HepG2 (cell line): ENCODE data around the gene FXYD5. TPM values are rescaled to one million over a fixed set of nuclear protein-coding genes. Genes with fewer than 3 reads are reported as not detected.

Experiments used
- CC2D1A ChIP-seq: sonication (generic); formaldehyde crosslinking; IDR thresholded peaks from 2 replicates; pipeline ENCODE4 v1.8.1; 2023; ENCODE audit warnings: mild to moderate bottlenecking, missing genetic modification reagents
- HOXA3 ChIP-seq: sonication (generic); formaldehyde crosslinking; IDR thresholded peaks from 2 replicates; pipeline ENCODE4 v1.5.0; 2020; ENCODE audit warnings: missing genetic modification reagents
- RXRB ChIP-seq: IDR thresholded peaks from 2 replicates; pipeline ENCODE4 v1.6.1; 2016; ENCODE audit warnings: borderline replicate concordance, missing genetic modification reagents, missing compliant biosample characterization
- ZMYM3 ChIP-seq: sonication (generic); formaldehyde crosslinking; IDR thresholded peaks from 2 replicates; pipeline ENCODE4 v1.5.1; 2020; ENCODE audit warnings: mild to moderate bottlenecking, missing genetic modification reagents
- polyA plus RNA-seq, 8 experiments: library from polyadenylated mRNA; depleted of rRNA in 3 of 8; stranded (reverse) in 7 of 8; unstranded in 1 of 8; fragments of >200 nt; fragmentation: Illumina TruSeq in 4 of 8; extraction: Trizol in 4 of 8; gene quantifications; 2 replicates each; pipeline versions ENCODE4 v1.2.1 to v1.2.3, GENCODE V29; 2011 to 2016; ENCODE audit warnings: low read depth in 4 of 8, missing spikeins in 1 of 8, mixed read lengths in 1 of 8; ENCODE audit not compliant: insufficient read depth in 1 of 8
- total RNA-seq, 5 experiments: library from RNA; depleted of rRNA; stranded (reverse); fragments of >200 nt; fragmentation: Illumina TruSeq; extraction: Trizol; gene quantifications; 2 replicates each; pipeline ENCODE4 v1.2.3, GENCODE V29; 2016; ENCODE audit warnings: low read depth in 1 of 5
- TF ChIP-seq, protein P1 (sequence below): sonication (generic); formaldehyde crosslinking; IDR thresholded peaks from 2 replicates; pipeline ENCODE4 v1.4.0; 2020; ENCODE audit warnings: mild to moderate bottlenecking, missing genetic modification reagents
- TF ChIP-seq, protein P2 (sequence below), 2 experiments: sonication (generic) in 1 of 2; formaldehyde crosslinking in 1 of 2; IDR thresholded peaks; 2 replicates each; pipeline versions ENCODE4 v1.6.1 to v1.9.0; 2014 to 2022; ENCODE audit warnings: antibody characterized with exemption in 1 of 2, borderline replicate concordance in 1 of 2, inconsistent platforms in 1 of 2, low read depth in 1 of 2, missing genetic modification reagents in 1 of 2
- TF ChIP-seq, protein P3 (sequence below): sonication (generic); formaldehyde crosslinking; IDR thresholded peaks from 2 replicates; pipeline ENCODE4 v1.4.0; 2020; ENCODE audit warnings: missing genetic modification reagents, borderline replicate concordance
- TF ChIP-seq, protein P4 (sequence below): sonication (generic); formaldehyde crosslinking; IDR thresholded peaks from 2 replicates; pipeline ENCODE4 v1.5.0; 2020; ENCODE audit warnings: mild to moderate bottlenecking, missing genetic modification reagents, moderate library complexity
- TF ChIP-seq, protein P5 (sequence below): sonication (generic); formaldehyde crosslinking; IDR thresholded peaks from 2 replicates; pipeline ENCODE4 v1.4.0; 2020; ENCODE audit warnings: mild to moderate bottlenecking, missing genetic modification reagents

FXYD5 gene
- total and polyA plus RNA-seq, 2 of the 13 experiments (the other 11 are each of a cell fraction or from before 2014, with no cell fraction given) = 0.65 TPM; not detected in 1

DNA sequence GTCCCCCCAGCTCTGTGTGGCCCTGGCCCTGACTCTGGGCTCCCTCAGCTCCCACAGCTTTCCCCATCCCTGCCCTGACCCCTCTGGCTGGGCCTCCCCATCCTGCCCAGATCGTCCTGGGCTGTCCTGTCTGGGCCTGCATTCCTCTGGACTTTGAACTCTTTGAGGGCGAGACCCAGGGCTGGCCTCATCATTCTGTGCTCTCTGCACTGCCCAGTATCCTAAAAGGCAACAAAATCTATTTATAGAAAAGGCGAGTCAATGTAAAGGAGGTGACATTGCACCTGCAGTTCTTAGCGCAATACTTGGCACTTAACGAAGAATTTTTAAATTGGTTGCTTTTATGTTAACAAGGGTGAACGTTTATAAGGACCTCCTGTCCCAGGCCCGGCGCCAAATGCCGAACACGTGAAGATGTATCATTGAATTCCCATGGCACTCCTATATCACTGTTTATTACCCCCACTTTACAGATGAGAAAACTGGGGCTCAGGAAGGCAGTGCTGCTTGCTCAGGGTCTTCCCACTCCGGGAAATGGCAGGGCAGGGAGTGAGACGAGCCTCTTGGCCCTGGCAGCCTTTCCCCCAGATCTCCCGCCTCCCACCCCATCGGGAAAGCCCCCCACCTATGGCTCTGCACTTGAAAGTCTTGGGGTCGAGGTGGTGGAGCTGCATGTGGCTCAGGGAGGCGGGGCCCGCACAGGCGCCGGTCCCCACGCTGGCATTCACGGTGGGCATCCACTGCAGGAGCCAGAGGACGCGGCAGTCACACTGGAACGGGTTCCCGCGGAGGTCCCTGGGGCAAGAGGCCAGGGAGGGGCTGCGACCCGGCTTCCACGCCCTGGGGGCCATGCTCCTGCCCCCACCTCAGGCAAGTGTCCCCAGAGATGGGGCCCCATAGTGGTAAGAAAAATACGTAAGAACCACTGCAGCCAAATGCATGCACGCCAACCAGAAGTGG, 23.5 kb upstream of the FXYD5 start (continued):
- TF ChIP-seq, protein P1, sequence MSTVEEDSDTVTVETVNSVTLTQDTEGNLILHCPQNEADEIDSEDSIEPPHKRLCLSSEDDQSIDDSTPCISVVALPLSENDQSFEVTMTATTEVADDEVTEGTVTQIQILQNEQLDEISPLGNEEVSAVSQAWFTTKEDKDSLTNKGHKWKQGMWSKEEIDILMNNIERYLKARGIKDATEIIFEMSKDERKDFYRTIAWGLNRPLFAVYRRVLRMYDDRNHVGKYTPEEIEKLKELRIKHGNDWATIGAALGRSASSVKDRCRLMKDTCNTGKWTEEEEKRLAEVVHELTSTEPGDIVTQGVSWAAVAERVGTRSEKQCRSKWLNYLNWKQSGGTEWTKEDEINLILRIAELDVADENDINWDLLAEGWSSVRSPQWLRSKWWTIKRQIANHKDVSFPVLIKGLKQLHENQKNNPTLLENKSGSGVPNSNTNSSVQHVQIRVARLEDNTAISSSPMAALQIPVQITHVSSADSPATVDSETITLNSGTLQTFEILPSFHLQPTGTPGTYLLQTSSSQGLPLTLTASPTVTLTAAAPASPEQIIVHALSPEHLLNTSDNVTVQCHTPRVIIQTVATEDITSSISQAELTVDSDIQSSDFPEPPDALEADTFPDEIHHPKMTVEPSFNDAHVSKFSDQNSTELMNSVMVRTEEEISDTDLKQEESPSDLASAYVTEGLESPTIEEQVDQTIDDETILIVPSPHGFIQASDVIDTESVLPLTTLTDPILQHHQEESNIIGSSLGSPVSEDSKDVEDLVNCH (CRISPR knock-in tag) = no peak
- TF ChIP-seq, protein P2, sequence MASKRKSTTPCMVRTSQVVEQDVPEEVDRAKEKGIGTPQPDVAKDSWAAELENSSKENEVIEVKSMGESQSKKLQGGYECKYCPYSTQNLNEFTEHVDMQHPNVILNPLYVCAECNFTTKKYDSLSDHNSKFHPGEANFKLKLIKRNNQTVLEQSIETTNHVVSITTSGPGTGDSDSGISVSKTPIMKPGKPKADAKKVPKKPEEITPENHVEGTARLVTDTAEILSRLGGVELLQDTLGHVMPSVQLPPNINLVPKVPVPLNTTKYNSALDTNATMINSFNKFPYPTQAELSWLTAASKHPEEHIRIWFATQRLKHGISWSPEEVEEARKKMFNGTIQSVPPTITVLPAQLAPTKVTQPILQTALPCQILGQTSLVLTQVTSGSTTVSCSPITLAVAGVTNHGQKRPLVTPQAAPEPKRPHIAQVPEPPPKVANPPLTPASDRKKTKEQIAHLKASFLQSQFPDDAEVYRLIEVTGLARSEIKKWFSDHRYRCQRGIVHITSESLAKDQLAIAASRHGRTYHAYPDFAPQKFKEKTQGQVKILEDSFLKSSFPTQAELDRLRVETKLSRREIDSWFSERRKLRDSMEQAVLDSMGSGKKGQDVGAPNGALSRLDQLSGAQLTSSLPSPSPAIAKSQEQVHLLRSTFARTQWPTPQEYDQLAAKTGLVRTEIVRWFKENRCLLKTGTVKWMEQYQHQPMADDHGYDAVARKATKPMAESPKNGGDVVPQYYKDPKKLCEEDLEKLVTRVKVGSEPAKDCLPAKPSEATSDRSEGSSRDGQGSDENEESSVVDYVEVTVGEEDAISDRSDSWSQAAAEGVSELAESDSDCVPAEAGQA (IDR thresholded peaks at IDR 0.05; ENCODE audit: low read depth) = no peak
- TF ChIP-seq, protein P2 (CRISPR knock-in tag; IDR thresholded peaks at IDR 0.05; ENCODE audit: borderline replicate concordance) = no peak
- TF ChIP-seq HOXA3 (CRISPR knock-in tag) = peak; percentile 69; the same call in 1 of the 2 replicates
- TF ChIP-seq, protein P3, sequence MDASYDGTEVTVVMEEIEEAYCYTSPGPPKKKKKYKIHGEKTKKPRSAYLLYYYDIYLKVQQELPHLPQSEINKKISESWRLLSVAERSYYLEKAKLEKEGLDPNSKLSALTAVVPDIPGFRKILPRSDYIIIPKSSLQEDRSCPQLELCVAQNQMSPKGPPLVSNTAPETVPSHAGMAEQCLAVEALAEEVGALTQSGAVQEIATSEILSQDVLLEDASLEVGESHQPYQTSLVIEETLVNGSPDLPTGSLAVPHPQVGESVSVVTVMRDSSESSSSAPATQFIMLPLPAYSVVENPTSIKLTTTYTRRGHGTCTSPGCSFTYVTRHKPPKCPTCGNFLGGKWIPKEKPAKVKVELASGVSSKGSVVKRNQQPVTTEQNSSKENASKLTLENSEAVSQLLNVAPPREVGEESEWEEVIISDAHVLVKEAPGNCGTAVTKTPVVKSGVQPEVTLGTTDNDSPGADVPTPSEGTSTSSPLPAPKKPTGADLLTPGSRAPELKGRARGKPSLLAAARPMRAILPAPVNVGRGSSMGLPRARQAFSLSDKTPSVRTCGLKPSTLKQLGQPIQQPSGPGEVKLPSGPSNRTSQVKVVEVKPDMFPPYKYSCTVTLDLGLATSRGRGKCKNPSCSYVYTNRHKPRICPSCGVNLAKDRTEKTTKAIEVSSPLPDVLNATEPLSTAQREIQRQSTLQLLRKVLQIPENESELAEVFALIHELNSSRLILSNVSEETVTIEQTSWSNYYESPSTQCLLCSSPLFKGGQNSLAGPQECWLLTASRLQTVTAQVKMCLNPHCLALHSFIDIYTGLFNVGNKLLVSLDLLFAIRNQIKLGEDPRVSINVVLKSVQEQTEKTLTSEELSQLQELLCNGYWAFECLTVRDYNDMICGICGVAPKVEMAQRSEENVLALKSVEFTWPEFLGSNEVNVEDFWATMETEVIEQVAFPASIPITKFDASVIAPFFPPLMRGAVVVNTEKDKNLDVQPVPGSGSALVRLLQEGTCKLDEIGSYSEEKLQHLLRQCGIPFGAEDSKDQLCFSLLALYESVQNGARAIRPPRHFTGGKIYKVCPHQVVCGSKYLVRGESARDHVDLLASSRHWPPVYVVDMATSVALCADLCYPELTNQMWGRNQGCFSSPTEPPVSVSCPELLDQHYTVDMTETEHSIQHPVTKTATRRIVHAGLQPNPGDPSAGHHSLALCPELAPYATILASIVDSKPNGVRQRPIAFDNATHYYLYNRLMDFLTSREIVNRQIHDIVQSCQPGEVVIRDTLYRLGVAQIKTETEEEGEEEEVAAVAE = no peak
- TF ChIP-seq CC2D1A = no peak
- peak; percentile 85 for TF ChIP-seq RXRB (CRISPR knock-in tag)
- TF ChIP-seq, protein P4, sequence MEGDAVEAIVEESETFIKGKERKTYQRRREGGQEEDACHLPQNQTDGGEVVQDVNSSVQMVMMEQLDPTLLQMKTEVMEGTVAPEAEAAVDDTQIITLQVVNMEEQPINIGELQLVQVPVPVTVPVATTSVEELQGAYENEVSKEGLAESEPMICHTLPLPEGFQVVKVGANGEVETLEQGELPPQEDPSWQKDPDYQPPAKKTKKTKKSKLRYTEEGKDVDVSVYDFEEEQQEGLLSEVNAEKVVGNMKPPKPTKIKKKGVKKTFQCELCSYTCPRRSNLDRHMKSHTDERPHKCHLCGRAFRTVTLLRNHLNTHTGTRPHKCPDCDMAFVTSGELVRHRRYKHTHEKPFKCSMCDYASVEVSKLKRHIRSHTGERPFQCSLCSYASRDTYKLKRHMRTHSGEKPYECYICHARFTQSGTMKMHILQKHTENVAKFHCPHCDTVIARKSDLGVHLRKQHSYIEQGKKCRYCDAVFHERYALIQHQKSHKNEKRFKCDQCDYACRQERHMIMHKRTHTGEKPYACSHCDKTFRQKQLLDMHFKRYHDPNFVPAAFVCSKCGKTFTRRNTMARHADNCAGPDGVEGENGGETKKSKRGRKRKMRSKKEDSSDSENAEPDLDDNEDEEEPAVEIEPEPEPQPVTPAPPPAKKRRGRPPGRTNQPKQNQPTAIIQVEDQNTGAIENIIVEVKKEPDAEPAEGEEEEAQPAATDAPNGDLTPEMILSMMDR (CRISPR knock-in tag) = peak; percentile 25
- no peak for TF ChIP-seq ZMYM3 (CRISPR knock-in tag)
- TF ChIP-seq, protein P5, sequence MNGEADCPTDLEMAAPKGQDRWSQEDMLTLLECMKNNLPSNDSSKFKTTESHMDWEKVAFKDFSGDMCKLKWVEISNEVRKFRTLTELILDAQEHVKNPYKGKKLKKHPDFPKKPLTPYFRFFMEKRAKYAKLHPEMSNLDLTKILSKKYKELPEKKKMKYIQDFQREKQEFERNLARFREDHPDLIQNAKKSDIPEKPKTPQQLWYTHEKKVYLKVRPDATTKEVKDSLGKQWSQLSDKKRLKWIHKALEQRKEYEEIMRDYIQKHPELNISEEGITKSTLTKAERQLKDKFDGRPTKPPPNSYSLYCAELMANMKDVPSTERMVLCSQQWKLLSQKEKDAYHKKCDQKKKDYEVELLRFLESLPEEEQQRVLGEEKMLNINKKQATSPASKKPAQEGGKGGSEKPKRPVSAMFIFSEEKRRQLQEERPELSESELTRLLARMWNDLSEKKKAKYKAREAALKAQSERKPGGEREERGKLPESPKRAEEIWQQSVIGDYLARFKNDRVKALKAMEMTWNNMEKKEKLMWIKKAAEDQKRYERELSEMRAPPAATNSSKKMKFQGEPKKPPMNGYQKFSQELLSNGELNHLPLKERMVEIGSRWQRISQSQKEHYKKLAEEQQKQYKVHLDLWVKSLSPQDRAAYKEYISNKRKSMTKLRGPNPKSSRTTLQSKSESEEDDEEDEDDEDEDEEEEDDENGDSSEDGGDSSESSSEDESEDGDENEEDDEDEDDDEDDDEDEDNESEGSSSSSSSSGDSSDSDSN = no peak
